Central memory CD4-positive, alpha-beta T cell (primary cell): ENCODE data around the gene VSTM2B.

Experiments
- DNase-seq: peaks from one replicate; pipeline ENCODE4 v3.0.0; 2022

The VSTM2B gene

GRCh38 chr19:29569038-29569911 is 43.5 kb downstream of the VSTM2B start:
- no peak for DNase-seq

GRCh38 chr19:29571181-29571580 is 45.4 kb downstream of the VSTM2B start:
- no peak for DNase-seq

- DNase-seq: no peak
Observed at GRCh38 chr19:29573486-29573885, 47.7 kb downstream of the VSTM2B start.

GRCh38 chr19:29574510-29574909 is 48.7 kb downstream of the VSTM2B start:
- DNase-seq: no peak

- DNase-seq: no peak
Observed at GRCh38 chr19:29576046-29576606, 50.3 kb downstream of the VSTM2B start.

GRCh38 chr19:29576761-29577648 is 51.2 kb downstream of the VSTM2B start:
- DNase-seq: no peak

- DNase-seq: no peak
Observed at GRCh38 chr19:29577649-29577963, 51.8 kb downstream of the VSTM2B start.

- DNase-seq: no peak
Observed at GRCh38 chr19:29578349-29578748, 52.6 kb downstream of the VSTM2B start.

- no peak for DNase-seq
Observed at GRCh38 chr19:29579308-29579910, 53.6 kb downstream of the VSTM2B start.

- no peak for DNase-seq
Observed at GRCh38 chr19:29581398-29581797, 55.6 kb downstream of the VSTM2B start.

- no peak for DNase-seq
Observed at GRCh38 chr19:29583196-29583999, 57.6 kb downstream of the VSTM2B start.

- DNase-seq: no peak
Observed at GRCh38 chr19:29586401-29586800, 60.6 kb downstream of the VSTM2B start.

- DNase-seq: no peak
Observed at GRCh38 chr19:29587059-29587458, 61.3 kb downstream of the VSTM2B start.

GRCh38 chr19:29587518-29587986 is 61.8 kb downstream of the VSTM2B start:
- peak; percentile 57 for DNase-seq

GRCh38 chr19:29588095-29588494 is 62.3 kb downstream of the VSTM2B start:
- no peak for DNase-seq

GRCh38 chr19:29590278-29590677 is 64.5 kb downstream of the VSTM2B start:
- no peak for DNase-seq

GRCh38 chr19:29591670-29592069 is 65.9 kb downstream of the VSTM2B start:
- no peak for DNase-seq

- DNase-seq: no peak
Observed at GRCh38 chr19:29593869-29594268, 68.1 kb downstream of the VSTM2B start.

GRCh38 chr19:29596080-29596727 is 70.4 kb downstream of the VSTM2B start:
- no peak for DNase-seq

- DNase-seq: no peak
Observed at GRCh38 chr19:29596885-29597525, 71.2 kb downstream of the VSTM2B start.

GRCh38 chr19:29598036-29598435 is 72.2 kb downstream of the VSTM2B start:
- DNase-seq: no peak
